Osteocyte (in vitro differentiated cells): ENCODE data around the gene GNPTAB. TPM values are rescaled to one million over a fixed set of nuclear protein-coding genes. Genes with fewer than 3 reads are reported as not detected.

Experiments used
- DNase-seq: peaks from one replicate; pipeline ENCODE4 v3.0.0; 2021; ENCODE audit warnings: mixed read lengths; ENCODE audit not compliant: unreplicated experiment; ENCODE audit errors: extremely low spot score
- H3K27ac Mint-ChIP-seq: one replicate; pipeline ENCODE4 v1.8.0; 2021; ENCODE audit warnings: mild to moderate bottlenecking, mixed read lengths; ENCODE audit not compliant: unreplicated experiment
- H3K27me3 Mint-ChIP-seq: one replicate; pipeline ENCODE4 v1.8.0; 2021; ENCODE audit warnings: mixed read lengths; ENCODE audit not compliant: unreplicated experiment
- H3K36me3 Mint-ChIP-seq: one replicate; pipeline ENCODE4 v1.8.0; 2021; ENCODE audit warnings: mixed read lengths; ENCODE audit not compliant: unreplicated experiment
- H3K4me1 Mint-ChIP-seq: one replicate; pipeline ENCODE4 v1.8.0; 2021; ENCODE audit warnings: mixed read lengths; ENCODE audit not compliant: unreplicated experiment
- H3K4me3 Mint-ChIP-seq: one replicate; pipeline ENCODE4 v1.8.0; 2021; ENCODE audit warnings: mild to moderate bottlenecking, moderate library complexity, mixed read lengths; ENCODE audit not compliant: unreplicated experiment
- H3K9me3 Mint-ChIP-seq: one replicate; pipeline ENCODE4 v1.8.0; 2021; ENCODE audit warnings: mixed read lengths; ENCODE audit not compliant: unreplicated experiment
- total RNA-seq: library from RNA; stranded (reverse); gene quantifications from 2 replicates; pipeline ENCODE4 v1.2.1, GENCODE V29; 2021
- TF ChIP-seq, protein P1 (sequence below): fragments of 200-600 bp; sonication (generic); IDR thresholded peaks from 2 replicates; pipeline ENCODE4 v1.5.0; 2021; ENCODE audit warnings: antibody characterized with exemption, mild to moderate bottlenecking, moderate library complexity

Gene GNPTAB
- total RNA-seq, 1 donor from 2014 or later = 25.8 TPM

- Mint-ChIP-seq H3K27ac (no peak overlapping the region), H3K4me1 (no peaks in the 10 kb centered on the region), H3K36me3 (peaks cover 3% of the 10 kb centered on the region), H3K9me3 (no peaks in the 10 kb centered on the region), H3K27me3 (no peaks in the 10 kb centered on the region), H3K4me3 (no peak overlapping the region)
- TF ChIP-seq, protein P1, sequence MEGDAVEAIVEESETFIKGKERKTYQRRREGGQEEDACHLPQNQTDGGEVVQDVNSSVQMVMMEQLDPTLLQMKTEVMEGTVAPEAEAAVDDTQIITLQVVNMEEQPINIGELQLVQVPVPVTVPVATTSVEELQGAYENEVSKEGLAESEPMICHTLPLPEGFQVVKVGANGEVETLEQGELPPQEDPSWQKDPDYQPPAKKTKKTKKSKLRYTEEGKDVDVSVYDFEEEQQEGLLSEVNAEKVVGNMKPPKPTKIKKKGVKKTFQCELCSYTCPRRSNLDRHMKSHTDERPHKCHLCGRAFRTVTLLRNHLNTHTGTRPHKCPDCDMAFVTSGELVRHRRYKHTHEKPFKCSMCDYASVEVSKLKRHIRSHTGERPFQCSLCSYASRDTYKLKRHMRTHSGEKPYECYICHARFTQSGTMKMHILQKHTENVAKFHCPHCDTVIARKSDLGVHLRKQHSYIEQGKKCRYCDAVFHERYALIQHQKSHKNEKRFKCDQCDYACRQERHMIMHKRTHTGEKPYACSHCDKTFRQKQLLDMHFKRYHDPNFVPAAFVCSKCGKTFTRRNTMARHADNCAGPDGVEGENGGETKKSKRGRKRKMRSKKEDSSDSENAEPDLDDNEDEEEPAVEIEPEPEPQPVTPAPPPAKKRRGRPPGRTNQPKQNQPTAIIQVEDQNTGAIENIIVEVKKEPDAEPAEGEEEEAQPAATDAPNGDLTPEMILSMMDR = no peak
- no peak for DNase-seq
Measured at GRCh38 chr12:101803978-101804377, 26.8 kb downstream of the GNPTAB start.

- TF ChIP-seq, protein P1 = no peak
- H3K36me3 Mint-ChIP-seq = no peaks in the 10 kb centered on the region
- no peak overlapping the region for H3K27ac Mint-ChIP-seq
- H3K4me3 Mint-ChIP-seq = no peak overlapping the region
- no peaks in the 10 kb centered on the region for H3K9me3 Mint-ChIP-seq
- DNase-seq = no peak
- H3K27me3 Mint-ChIP-seq = no peaks in the 10 kb centered on the region
- H3K4me1 Mint-ChIP-seq = no peaks in the 10 kb centered on the region
Measured at GRCh38 chr12:101802486-101802885, 28.3 kb downstream of the GNPTAB start.

- H3K27ac Mint-ChIP-seq = no peak overlapping the region
- TF ChIP-seq, protein P1 = no peak
- H3K4me3 Mint-ChIP-seq = no peak overlapping the region
- no peaks in the 10 kb centered on the region for H3K9me3 Mint-ChIP-seq
- no peaks in the 10 kb centered on the region for H3K36me3 Mint-ChIP-seq
- H3K27me3 Mint-ChIP-seq = no peaks in the 10 kb centered on the region
- no peak for DNase-seq
- no peaks in the 10 kb centered on the region for H3K4me1 Mint-ChIP-seq
Measured at GRCh38 chr12:101799774-101800173, 31.0 kb downstream of the GNPTAB start.

- Mint-ChIP-seq H3K9me3 (no peaks in the 10 kb centered on the region), H3K27ac (no peak overlapping the region)
Measured at GRCh38 chr12:101795786-101796185, 35.0 kb downstream of the GNPTAB start.

DNA sequence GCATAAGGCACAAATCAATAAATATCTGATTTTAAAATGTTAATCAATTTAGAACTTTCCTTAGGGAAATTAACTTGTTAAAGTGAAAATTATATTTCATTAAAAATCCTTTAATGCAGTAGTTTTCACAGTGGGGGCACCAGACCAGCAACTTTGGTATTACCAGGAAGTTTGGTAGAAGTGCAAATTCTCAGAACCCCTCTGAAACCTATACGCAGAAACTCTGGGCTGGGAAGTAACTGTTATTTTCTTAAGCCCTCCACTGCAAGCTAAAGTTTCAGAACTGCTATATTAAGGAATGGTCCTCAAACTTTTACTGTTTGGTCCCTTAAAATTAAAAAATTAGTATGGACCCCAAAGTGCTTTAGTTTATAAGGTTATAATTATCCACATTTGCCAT is 35.7 kb downstream of the GNPTAB start:
- TF ChIP-seq, protein P1 = no peak
- H3K9me3 Mint-ChIP-seq = no peaks in the 10 kb centered on the region
- H3K36me3 Mint-ChIP-seq = peaks cover 5% of the 10 kb centered on the region
- no peak for DNase-seq
- no peaks in the 10 kb centered on the region for H3K4me1 Mint-ChIP-seq
- no peak overlapping the region for H3K4me3 Mint-ChIP-seq
- H3K27ac Mint-ChIP-seq = no peak overlapping the region
- H3K27me3 Mint-ChIP-seq = no peaks in the 10 kb centered on the region

More at GRCh38 chr12:101795786-101796185, 35.0 kb downstream of the GNPTAB start:
- no peak for DNase-seq
- TF ChIP-seq, protein P1 = no peak
- H3K4me3 Mint-ChIP-seq = no peak overlapping the region
- peaks cover 4% of the 10 kb centered on the region for H3K36me3 Mint-ChIP-seq
- no peaks in the 10 kb centered on the region for H3K4me1 Mint-ChIP-seq
- H3K27me3 Mint-ChIP-seq = no peaks in the 10 kb centered on the region
